Measurements from ENCODE around the gene CGB2.
"Not testable (repeated sequence)": the region's sequence is repeated elsewhere in the genome, so short reads cannot be mapped to it uniquely, and the experiment has no call there.

CGB2 gene

DNA sequence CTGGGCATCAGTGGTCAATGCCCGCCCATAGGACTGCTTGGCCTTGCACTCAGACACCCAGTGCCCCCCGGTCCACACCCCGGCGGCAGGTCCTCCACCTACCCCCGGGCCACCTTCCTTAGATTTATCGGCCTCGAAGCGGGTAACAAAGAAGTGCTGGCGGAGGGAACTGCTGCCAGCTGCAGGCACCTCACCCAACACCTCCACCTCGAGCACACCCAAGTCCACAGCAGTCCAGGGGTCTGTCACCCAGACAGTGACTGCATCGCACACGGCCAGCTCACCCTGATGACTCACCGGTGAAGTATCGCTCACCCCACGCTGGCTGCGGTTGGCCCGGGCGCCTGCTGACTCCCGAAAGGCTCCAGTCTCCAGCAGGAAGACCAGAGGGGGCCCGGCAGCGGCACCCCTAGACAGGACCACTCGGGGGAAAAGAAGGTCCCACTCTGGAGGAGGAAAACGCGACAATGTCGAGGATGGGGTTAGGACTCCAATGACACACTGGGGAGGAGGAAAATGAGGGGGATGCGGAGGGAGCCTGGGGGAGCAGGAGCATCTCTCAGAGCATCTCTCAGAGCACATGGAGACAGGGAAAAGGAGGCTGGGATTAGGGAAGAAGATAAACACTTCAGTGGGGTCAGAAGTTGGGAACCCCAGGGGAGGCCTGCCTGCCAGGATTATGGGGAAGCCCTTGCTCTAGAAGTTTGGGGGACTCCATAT lies 7.0 kb downstream of the CGB2 start:
- not testable (repeated sequence) for DNase-seq

GRCh38 chr19:49039736-49040135 lies 8.0 kb downstream of the CGB2 start:
- DNase-seq = not testable (repeated sequence)

DNA sequence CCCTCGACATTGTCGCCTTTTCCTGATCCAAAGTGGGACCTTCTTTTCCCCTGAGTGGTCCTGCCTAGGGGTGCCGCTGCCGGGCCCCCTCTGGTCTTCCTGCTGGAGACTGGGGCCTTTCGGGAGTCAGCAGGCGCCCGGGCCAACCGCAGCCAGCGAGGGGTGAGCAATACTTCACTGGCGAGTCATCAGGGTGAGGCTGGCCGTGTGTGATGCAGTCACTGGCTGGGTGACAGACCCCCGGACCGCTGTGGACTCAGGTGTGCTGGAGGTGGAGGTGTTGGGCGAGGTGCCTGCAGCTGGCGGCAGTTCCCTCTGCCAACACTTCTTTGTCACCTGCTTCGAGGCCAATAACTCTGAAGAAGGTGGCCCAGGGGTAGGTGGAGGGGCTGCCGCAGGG lies 10.5 kb downstream of the CGB2 start:
- no peak for DNase-seq

DNA sequence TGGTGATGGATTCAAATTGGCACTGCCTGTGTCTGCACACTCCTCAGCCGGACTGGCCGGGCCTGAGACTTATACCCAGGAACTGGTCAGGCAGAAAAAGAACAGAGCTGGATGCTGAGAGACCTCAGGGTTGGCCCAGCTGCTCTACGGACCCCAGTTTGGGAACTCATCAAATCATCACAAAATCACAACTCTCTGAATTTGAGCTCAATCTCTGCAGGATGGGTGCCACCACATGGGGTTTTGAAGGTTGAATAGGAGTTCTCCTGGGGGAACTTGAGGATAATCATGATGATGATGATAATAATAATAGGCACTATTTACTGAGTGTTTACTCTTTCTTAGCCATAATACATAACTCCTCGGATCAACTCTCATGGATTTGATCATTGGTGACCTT lies 11.0 kb downstream of the CGB2 start:
- DNase-seq = not testable (repeated sequence)

- DNase-seq = not testable (repeated sequence)
Measured at GRCh38 chr19:49043548-49043947, 11.9 kb downstream of the CGB2 start, which contains the start of gene CGB5. CGB5 (plus strand) TSS chr19:49043848; CDS start chr19:49044210, 362 bp downstream.

GRCh38 chr19:49049011-49049410 lies 17.3 kb downstream of the CGB2 start, which contains the start of gene CGB8:
CGB8 (minus strand) TSS chr19:49049111; CDS start chr19:49048739, 372 bp downstream.
- not testable (repeated sequence) for DNase-seq

- DNase-seq = not testable (repeated sequence)
Measured at GRCh38 chr19:49049834-49050233, 18.1 kb downstream of the CGB2 start.

DNA sequence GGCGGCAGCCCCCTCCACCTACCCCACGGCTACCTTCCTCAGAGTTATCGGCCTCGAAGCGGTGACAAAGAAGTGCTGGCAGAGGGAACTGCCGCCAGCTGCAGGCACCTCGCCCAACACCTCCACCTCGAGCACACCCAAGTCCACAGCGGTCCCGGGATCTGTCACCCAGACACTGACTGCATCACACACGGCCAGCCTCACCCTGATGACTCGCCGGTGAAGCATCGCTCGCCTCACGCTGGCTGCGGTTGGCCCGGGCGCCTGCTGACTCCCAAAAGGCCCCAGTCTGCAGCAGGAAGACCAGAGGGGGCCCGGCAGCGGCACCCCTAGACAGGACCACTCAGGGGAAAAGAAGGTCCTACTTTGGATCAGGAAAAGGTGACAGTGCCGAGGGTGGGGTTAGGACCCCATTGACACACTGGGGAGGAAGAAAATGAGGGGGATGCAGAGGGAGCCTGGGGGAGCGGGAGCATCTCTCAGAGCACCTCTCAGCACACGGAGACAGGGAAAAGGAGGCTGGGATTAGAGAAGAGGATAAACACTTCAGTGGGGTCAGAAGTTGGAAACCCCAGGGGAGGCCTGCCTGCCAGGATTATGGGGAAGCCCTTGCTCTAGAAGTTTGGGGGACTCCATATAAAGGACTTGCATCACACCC lies 18.8 kb downstream of the CGB2 start:
- DNase-seq = not testable (repeated sequence)

DNA sequence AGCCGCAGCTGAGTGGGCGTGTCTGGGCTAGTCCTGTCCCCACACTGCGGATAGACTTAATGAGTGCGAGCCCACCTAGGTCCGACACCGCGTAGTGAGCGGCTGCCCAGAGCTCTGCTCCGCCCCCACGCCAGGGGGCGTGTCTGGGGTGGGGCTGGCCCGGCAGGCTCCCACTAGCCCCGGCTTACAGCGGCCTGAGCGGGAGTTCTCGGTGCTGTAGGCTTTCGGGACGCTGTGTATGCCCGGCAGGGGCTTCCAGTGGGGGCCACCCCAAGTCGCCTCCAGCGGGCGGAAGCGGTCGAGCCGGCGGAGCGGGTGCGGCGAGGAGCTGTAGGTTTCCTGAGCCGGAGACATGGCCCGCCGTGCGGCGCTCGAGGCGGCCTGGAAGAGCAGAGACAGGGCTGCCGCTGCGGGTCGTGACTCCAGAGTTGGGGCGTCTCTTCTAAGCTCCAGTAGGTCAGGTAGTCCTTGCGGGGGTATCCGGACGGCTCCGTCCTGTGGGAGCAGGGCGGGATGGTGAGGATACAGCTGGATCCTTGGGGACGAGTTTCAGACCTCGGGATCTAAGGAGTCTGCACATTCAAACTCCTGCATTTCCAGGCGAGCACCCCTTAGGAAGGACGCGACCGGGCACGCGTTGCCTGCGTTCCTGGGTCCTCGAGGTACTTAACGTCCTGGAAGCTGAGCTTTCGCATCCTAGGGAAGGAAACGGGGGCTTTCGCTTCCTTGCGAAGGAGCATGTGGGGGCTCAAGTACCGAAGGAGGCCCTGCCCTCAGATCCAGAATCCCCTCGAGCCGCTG lies 24.6 kb downstream of the CGB2 start:
- peak; percentile 55 for DNase-seq

- not testable (repeated sequence) for DNase-seq
Measured at GRCh38 chr19:49056902-49057596, 25.4 kb downstream of the CGB2 start.

- peak; percentile 29 for DNase-seq
Measured at GRCh38 chr19:49057636-49058234, 26.0 kb downstream of the CGB2 start, which contains the start of gene CGB7. CGB7 (minus strand) TSS chr19:49057749; CDS start chr19:49055375, 2,374 bp downstream.

DNA sequence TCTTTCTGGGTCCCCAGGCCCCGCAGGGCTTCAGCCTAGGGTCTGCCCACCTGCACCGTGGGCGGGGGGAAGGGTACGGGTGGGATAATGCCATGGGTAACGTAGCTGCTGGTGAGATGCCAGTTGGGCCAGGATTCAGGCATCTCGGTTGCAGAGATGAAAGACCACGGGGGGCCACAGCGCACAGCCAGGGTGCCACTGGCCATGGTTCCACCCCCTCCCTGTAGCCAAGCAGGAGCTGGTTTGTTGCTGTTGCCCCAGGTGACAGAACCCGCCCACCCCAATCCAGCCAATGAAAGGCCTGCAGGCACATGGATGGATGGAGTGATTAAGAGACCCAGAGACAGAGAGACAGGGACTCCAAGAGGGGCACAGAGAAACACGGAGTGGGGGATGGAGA lies 26.9 kb downstream of the CGB2 start:
- DNase-seq = peak; percentile 27

DNA sequence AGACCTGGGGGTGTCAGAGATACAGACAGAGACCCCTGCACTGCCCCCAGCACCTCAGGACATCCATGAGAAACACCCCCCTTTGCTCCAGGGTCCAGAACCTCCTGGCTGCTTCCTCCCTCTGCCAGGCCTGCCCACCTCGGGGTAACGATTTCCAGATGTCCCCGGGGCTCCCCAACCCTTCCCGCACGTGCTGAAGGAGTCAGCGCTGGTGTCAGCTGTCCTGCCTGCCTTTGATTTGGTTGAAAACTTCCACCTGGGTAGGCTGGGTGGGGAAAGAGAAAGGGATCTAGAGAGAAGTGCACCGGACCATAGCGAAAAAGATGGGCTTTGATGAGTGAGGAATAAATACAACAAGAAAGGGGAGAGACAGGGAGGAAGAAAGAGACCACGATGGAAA lies 27.4 kb downstream of the CGB2 start:
- no peak for DNase-seq

- DNase-seq = no peak
Measured at GRCh38 chr19:49061000-49061399, 29.3 kb downstream of the CGB2 start.

DNA sequence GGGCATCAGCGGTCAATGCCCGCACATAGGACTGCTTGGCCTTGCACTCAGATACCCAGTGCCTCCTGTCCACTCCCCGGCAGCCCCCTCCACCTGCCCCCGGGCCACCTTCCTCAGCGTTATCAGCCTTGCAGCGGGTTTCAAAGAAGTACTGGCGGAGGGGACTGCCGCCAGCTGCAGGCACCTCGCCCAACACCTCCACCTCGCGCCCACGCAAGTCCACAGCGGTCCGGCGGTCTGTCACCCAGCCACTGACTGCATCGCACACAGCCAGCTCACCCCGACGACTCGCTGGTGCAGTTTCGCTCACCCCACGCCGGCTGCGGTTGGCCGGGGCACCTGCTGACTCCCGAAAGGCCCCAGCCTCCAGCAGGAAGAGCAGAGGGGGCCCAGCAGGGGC lies 29.8 kb downstream of the CGB2 start:
- no peak for DNase-seq

- no peak for DNase-seq
Measured at GRCh38 chr19:49064029-49064629, 32.4 kb downstream of the CGB2 start.

DNA sequence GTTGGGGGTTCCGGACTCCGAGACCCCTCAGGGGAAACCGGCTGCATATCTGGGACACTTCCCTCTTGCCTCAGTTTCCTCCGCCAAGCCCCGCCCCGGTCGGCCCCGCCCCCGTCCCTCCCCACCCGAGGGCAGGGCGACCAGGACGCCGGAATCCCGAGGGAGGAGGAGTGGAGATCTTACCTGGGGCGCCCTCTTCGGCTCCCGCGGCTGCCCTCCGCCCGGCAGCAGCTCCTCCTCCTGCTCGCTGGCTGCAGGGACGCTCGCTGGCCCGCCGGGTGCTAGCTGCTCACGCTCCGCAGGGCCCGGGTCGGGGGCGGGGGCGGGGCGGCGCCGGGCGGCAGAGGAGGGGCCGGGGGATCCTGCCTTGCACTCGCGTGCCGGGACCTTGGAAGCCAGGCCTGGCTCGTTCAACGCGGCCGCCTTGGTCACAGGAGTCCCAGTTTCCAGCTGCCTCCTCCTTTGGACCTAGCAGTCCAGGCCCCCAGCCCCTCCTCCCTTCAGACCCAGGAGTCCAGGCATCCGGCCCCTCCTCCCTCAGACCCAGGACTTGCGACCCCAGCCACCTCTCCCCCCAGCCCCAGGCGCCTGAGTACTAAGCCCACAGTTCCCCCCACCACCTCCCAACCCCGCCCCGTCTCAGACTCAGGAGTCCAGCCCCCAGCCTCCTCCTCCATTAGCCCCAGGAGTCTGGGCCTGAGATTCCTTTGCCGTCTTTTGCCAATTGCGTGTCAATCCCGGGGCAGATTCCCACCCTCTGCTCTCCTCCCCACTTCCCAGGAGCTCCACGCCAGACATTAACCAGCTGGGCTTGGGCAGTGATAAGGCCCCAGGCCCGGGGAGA lies 33.3 kb downstream of the CGB2 start, which contains the start of gene NTF4:
TSS of gene NTF4 (minus strand) at position 51 of the 844 bp plus-strand sequence. CDS start 2,821 bp downstream, outside the sequence.
- no peak for DNase-seq

- no peak for DNase-seq
Measured at GRCh38 chr19:49065905-49066512, 34.3 kb downstream of the CGB2 start.

DNA sequence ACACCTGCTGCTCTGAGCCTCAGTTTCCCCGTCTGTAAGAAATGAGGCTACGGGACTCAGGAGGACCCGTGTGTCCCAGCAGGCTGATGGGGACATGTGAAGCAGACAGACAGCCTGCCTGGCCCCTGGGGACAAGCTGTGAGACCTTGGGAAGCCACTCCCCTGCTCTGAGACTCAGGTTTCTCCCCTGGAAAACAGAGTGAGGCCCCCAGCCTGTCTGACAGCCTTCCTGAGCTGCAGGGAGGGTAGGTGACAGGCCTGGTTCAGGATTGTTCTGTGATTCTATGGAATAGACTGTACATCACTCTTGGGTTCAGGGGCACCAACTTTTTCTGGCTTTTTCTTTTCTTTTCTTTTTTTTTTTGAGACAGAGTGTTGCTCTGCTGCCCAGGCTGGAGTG lies 35.9 kb downstream of the CGB2 start:
- no peak for DNase-seq

- DNase-seq = no peak
Measured at GRCh38 chr19:49069026-49069425, 37.3 kb downstream of the CGB2 start.

Measured in stimulated activated CD4-positive, alpha-beta T cell treated with anti-CD3 and anti-CD28 coated beads, Interleukin-4, amount 100 ng/mL, for 24 hours (primary cell).